A549 (cell line): Measurements from ENCODE around the gene AKAP8. TPM values are rescaled to one million over a fixed set of nuclear protein-coding genes. Genes with fewer than 3 reads are reported as not detected.

Experiments
- ATAC-seq, 2 experiments: fragments of 200-7000 bp in 1 of 2; fragments of >200 bp in 1 of 2; cut with Nextera tagmentation in 1 of 2; cut with Tn5 transposase in 1 of 2; 3 replicates each; pipeline versions ENCODE4 v1.8.0 to v1.9.1; 2018 to 2020; ENCODE audit warnings: mild to moderate bottlenecking in 1 of 2, moderate library complexity in 1 of 2
- CTCF ChIA-PET: fragments of 300-600 bp; sonication (Branson Sonifier 250); formaldehyde crosslinking; extraction: SDS; loops from one replicate; lab custom pipeline; 2021; ENCODE audit warnings: antibody characterized with exemption, inconsistent platforms; lab: Yijun Ruan, JAX
- POLR2A ChIA-PET: fragments of 350-600 bp; formaldehyde crosslinking; extraction: SDS; loops from one replicate; lab custom pipeline; 2021; ENCODE audit warnings: antibody characterized with exemption, inconsistent platforms; lab: Yijun Ruan, JAX
- DNase-seq, 2 experiments: peaks; one replicate each; pipeline versions ENCODE4 v3.0.0 to v3.0.0-alpha.2; 2011 to 2016; ENCODE audit warnings: low read depth in 1 of 2, low spot score in 1 of 2
- FAIRE-seq: peaks from 2 replicates; lab custom pipeline; 2011; peaks lifted over from hg19 to GRCh38; lab: Jason Lieb, UNC
- H3K27ac ChIP-seq, 2 experiments: fragments of >200 bp; sonication (Bioruptor Twin); formaldehyde crosslinking; 3 replicates each; pipeline ENCODE4 v1.5.1; 2016 to 2017
- H3K4me1 ChIP-seq: fragments of >200 bp; sonication (Bioruptor Twin); formaldehyde crosslinking; 3 replicates; pipeline ENCODE4 v1.6.1; 2016
- H3K4me2 ChIP-seq: fragments of >200 bp; sonication (Bioruptor Twin); formaldehyde crosslinking; 3 replicates; pipeline ENCODE4 v1.6.1; 2016
- H3K4me3 ChIP-seq: fragments of >200 bp; sonication (Bioruptor Twin); formaldehyde crosslinking; 3 replicates; pipeline ENCODE4 v1.5.1; 2016
- H3K9me3 ChIP-seq: fragments of >200 bp; sonication (Bioruptor Twin); formaldehyde crosslinking; 3 replicates; pipeline ENCODE4 v1.6.1; 2016
- BCL3 ChIP-seq: fragments of >200 bp; sonication (Bioruptor Twin); formaldehyde crosslinking; IDR thresholded peaks from 3 replicates; pipeline ENCODE4 v1.6.1; 2016
- BHLHE40 ChIP-seq: IDR thresholded peaks from 2 replicates; pipeline ENCODE4 v1.6.1; 2012; ENCODE audit warnings: low read depth, low read length, inconsistent platforms
- CEBPB ChIP-seq, 2 experiments: fragments of >200 bp in 1 of 2; sonication (Bioruptor Twin) in 1 of 2; formaldehyde crosslinking in 1 of 2; IDR thresholded peaks; 2 replicates each; pipeline ENCODE4 v1.6.1; 2012 to 2016
- ELK1 ChIP-seq: fragments of 150-350 bp; IDR thresholded peaks from 2 replicates; pipeline ENCODE4 v1.6.1; 2014; ENCODE audit warnings: low read depth, mild to moderate bottlenecking, low read length
- EP300 ChIP-seq, 2 experiments: fragments of >200 bp; sonication (Bioruptor Twin); formaldehyde crosslinking; IDR thresholded peaks; 2 replicates in 1 of 2; 3 replicates in 1 of 2; pipeline ENCODE4 v1.6.1; 2016 to 2017
- FOSB ChIP-seq: fragments of 250-450 bp; sonication (Bioruptor Pico); IDR thresholded peaks from 2 replicates; pipeline ENCODE4 v1.5.0; 2020; ENCODE audit warnings: mild to moderate bottlenecking, moderate library complexity
- FOSL2 ChIP-seq, 2 experiments: fragments of 450-650 bp in 1 of 2; fragments of >200 bp in 1 of 2; sonication (Bioruptor Twin) in 1 of 2; formaldehyde crosslinking; IDR thresholded peaks; 2 replicates each; pipeline versions ENCODE4 v1.5.0 to v1.6.1; 2016 to 2020; ENCODE audit warnings: mild to moderate bottlenecking in 1 of 2, moderate library complexity in 1 of 2
- GATA3 ChIP-seq: IDR thresholded peaks from 2 replicates; pipeline ENCODE4 v1.6.1; 2012; ENCODE audit warnings: borderline replicate concordance
- HES2 ChIP-seq: fragments of >200 bp; sonication (Bioruptor Twin); formaldehyde crosslinking; IDR thresholded peaks from 2 replicates; pipeline ENCODE4 v1.6.1; 2016
- HEYL ChIP-seq: fragments of 250-450 bp; sonication (Bioruptor Pico); IDR thresholded peaks from 2 replicates; pipeline ENCODE4 v1.8.0; 2021; ENCODE audit warnings: mild to moderate bottlenecking, moderate library complexity
- JUN ChIP-seq, 2 experiments: fragments of >200 bp; sonication (Bioruptor Twin); formaldehyde crosslinking; IDR thresholded peaks; 2 replicates in 1 of 2; 3 replicates in 1 of 2; pipeline ENCODE4 v1.6.1; 2016 to 2017
- KDM5A ChIP-seq: fragments of 200-600 bp; sonication (generic); IDR thresholded peaks from 2 replicates; pipeline ENCODE4 v1.6.1; 2016; ENCODE audit warnings: antibody characterized with exemption, mild to moderate bottlenecking
- MAZ ChIP-seq: fragments of 150-350 bp; IDR thresholded peaks from 2 replicates; pipeline ENCODE4 v1.6.1; 2014; ENCODE audit warnings: antibody characterized with exemption, low read depth, low read length, borderline replicate concordance
- PBX3 ChIP-seq: IDR thresholded peaks from 2 replicates; pipeline ENCODE4 v1.6.1; 2012
- TP53 ChIP-seq: fragments of 250-450 bp; sonication (Bioruptor Pico); IDR thresholded peaks from 2 replicates; pipeline ENCODE4 v1.5.0; 2021; ENCODE audit warnings: mild to moderate bottlenecking, moderate library complexity
- ZSCAN20 ChIP-seq: fragments of 250-450 bp; sonication (Bioruptor Pico); IDR thresholded peaks from 2 replicates; pipeline ENCODE4 v1.8.0; 2022; ENCODE audit warnings: mild to moderate bottlenecking, moderate library complexity
- WGBS: methylation state at CpG from one replicate; pipeline ENCODE4 v1.1.6; 2017; ENCODE audit errors: missing lambda C conversion rate; 5-methylcytosine and 5-hydroxymethylcytosine counted together
- polyA plus RNA-seq, 4 experiments: library from polyadenylated mRNA; depleted of rRNA in 3 of 4; stranded (reverse); fragments of >200 nt; fragmentation: RNase III in 1 of 4; extraction: RNeasy Plus Mini Kit Qiagen cat#74134 plus additional on column Dnase treatment in 1 of 4; gene quantifications; 2 replicates in 3 of 4; 3 replicates in 1 of 4; pipeline ENCODE4 v1.2.3, GENCODE V29; 2011 to 2017
- TF ChIP-seq, protein P1 (sequence below): fragments of 200-600 bp; sonication (generic); IDR thresholded peaks from 2 replicates; pipeline ENCODE4 v1.6.1; 2016; ENCODE audit warnings: antibody characterized with exemption, mild to moderate bottlenecking, moderate library complexity
- TF ChIP-seq, protein P2 (sequence below): IDR thresholded peaks from 2 replicates; pipeline ENCODE4 v1.6.1; 2012
- TF ChIP-seq, protein P3 (sequence below): fragments of 450-650 bp; IDR thresholded peaks from 2 replicates; pipeline ENCODE4 v1.6.1; 2014; ENCODE audit warnings: antibody characterized with exemption

The AKAP8 gene
- polyA plus RNA-seq, 2 of the 4 experiments (the other 2 are of a cell fraction), result 16.2 to 17.3 TPM

DNA sequence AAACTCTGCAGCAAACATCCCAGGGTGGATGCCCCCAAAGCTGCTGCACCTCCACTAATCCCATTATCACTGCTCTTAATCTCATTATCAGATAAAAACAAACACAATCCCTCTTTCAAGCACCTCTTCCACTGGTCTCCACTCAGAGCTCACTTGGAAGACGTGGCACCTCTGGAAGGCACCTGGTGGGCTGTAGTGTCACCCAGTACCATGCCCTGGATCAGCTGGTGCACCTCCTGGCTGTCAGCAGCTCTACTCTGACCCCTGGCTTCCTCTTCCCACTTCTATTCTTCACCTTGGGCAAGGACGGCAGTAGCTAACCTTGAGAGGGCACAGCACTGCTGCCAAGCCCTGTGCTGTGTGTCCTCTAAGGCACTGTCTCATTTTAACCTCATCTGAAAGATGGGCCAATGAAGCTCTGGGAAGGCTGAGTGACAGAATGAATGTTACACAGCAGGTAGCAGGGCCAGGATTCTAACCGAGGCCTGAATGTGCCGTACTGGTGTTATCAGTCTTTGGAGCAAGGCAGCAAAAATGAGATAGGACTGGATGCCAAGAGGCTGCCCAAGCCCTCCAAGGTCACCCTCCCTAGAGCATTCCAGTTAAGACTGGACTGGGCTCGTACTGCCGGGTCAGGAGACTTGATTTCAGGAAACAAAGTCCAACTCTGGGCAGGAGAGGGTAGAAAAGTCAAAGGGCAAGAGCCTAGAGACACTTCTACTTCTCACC, 54.6 kb downstream of the AKAP8 start:
- TF ChIP-seq BHLHE40, result no peak
- no peak for TF ChIP-seq FOSB (CRISPR knock-in tag)
- TF ChIP-seq FOSL2 (IDR thresholded peaks at IDR 0.05), result no peak
- no peak for TF ChIP-seq FOSL2 (CRISPR knock-in tag; IDR thresholded peaks at IDR 0.05)
- no peak for TF ChIP-seq HEYL (CRISPR knock-in tag)
- no peak for TF ChIP-seq ZSCAN20 (CRISPR knock-in tag)
- no peak for TF ChIP-seq MAZ
- TF ChIP-seq PBX3, result no peak
- no peak for TF ChIP-seq KDM5A
- TF ChIP-seq BCL3, result no peak
- TF ChIP-seq, protein P1, sequence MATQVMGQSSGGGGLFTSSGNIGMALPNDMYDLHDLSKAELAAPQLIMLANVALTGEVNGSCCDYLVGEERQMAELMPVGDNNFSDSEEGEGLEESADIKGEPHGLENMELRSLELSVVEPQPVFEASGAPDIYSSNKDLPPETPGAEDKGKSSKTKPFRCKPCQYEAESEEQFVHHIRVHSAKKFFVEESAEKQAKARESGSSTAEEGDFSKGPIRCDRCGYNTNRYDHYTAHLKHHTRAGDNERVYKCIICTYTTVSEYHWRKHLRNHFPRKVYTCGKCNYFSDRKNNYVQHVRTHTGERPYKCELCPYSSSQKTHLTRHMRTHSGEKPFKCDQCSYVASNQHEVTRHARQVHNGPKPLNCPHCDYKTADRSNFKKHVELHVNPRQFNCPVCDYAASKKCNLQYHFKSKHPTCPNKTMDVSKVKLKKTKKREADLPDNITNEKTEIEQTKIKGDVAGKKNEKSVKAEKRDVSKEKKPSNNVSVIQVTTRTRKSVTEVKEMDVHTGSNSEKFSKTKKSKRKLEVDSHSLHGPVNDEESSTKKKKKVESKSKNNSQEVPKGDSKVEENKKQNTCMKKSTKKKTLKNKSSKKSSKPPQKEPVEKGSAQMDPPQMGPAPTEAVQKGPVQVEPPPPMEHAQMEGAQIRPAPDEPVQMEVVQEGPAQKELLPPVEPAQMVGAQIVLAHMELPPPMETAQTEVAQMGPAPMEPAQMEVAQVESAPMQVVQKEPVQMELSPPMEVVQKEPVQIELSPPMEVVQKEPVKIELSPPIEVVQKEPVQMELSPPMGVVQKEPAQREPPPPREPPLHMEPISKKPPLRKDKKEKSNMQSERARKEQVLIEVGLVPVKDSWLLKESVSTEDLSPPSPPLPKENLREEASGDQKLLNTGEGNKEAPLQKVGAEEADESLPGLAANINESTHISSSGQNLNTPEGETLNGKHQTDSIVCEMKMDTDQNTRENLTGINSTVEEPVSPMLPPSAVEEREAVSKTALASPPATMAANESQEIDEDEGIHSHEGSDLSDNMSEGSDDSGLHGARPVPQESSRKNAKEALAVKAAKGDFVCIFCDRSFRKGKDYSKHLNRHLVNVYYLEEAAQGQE, result no peak
- no peak for TF ChIP-seq CEBPB (IDR thresholded peaks at IDR 0.05)
- no peak for TF ChIP-seq GATA3
- TF ChIP-seq, protein P2, sequence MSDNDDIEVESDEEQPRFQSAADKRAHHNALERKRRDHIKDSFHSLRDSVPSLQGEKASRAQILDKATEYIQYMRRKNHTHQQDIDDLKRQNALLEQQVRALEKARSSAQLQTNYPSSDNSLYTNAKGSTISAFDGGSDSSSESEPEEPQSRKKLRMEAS, result no peak
- TF ChIP-seq HES2, result no peak
- no peak for TF ChIP-seq JUN (IDR thresholded peaks at IDR 0.05)
- no peak for TF ChIP-seq ELK1
- no peak for TF ChIP-seq TP53 (CRISPR knock-in tag)
- TF ChIP-seq, protein P3, sequence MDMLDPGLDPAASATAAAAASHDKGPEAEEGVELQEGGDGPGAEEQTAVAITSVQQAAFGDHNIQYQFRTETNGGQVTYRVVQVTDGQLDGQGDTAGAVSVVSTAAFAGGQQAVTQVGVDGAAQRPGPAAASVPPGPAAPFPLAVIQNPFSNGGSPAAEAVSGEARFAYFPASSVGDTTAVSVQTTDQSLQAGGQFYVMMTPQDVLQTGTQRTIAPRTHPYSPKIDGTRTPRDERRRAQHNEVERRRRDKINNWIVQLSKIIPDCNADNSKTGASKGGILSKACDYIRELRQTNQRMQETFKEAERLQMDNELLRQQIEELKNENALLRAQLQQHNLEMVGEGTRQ, result no peak
- TF ChIP-seq EP300 (IDR thresholded peaks at IDR 0.05), result no peak
- no peak for DNase-seq
- Histone ChIP-seq H3K4me2 (peak overlapping the region; percentile 39; the same call in 2 of the 3 replicates), H3K9me3 (no peaks in the 10 kb centered on the region), H3K27ac (peak overlapping the region; percentile 35 to 48; a peak in 3 of 6 replicates), H3K4me1 (peaks cover 88% of the 10 kb centered on the region), H3K4me3 (no peak overlapping the region)
- WGBS, result 63% methylated on average over 6 of the region's 6 CpGs
- ChIA-PET POLR2A (interaction anchor here (0.6 kb wide), 1 partner anchor 23 kb away, joined by 3 read pairs; no protein-coding TSS in a partner anchor), CTCF (interaction anchor here (1.1 kb wide), 1 partner anchor 18 kb away, joined by 3 read pairs; no protein-coding TSS in a partner anchor)
- peak; percentile 34 to 55; a peak in 3 of 6 replicates for ATAC-seq
- FAIRE-seq, result no peak
